HG03064 (cell line): ENCODE data around the gene TNRC6C.

ENCODE experiments used
- ATAC-seq: cut with Tn5 transposase; IDR thresholded peaks from one replicate; pipeline ENCODE4 v1.9.1; 2021; ENCODE audit warnings: low read depth; ENCODE audit not compliant: unreplicated experiment

TNRC6C gene

DNA sequence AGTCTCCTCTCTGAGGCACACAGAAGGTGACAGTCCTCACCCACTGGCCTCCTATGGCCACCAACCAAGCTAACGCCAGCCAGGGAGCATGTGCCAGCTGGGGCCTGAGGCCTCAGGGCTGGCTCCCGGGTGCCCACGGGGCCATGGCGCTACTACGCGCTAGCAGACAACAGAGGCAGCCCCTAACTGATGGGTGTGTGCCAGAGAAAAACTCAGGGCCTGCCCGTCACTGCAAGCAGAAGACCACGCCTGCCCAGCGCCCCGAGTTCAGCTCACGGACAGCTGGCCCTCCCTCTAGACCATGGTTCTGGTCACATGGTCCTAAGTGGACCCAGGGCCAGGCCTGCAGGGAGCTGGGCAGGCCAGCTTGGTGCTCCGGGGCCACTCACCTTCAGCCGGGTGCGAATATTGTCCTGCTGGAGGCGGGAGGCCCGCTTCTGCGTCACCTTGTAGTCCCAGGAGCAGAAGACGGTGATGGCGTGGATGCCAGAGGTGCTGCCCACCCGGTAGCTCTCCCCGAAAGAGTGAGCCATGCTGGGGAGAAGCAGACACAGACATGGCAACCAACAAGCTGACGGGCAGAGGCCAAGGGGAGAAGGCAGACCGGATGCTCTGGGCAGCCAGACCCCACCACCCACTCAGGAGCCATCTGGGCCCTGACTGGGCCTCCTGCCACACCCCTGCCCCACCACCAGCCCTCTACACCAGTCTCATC lies 163.9 kb downstream of the TNRC6C start:
- no peak for ATAC-seq

DNA sequence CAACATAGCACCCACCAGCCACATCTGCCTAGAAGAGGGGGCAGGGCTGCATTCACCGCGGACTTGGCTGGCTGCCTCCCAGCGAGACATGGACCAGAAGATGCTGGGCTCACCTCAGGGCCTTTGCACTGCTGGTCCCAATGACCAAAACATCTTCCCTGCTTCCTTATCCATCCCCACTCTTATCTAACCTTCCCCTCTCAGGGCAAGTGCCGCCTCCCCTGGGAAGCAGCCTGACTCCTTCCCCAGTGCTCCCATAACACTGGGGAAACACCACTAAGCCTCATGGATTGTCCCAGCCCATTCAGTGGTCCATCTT lies 164.4 kb downstream of the TNRC6C start:
- no peak for ATAC-seq

DNA sequence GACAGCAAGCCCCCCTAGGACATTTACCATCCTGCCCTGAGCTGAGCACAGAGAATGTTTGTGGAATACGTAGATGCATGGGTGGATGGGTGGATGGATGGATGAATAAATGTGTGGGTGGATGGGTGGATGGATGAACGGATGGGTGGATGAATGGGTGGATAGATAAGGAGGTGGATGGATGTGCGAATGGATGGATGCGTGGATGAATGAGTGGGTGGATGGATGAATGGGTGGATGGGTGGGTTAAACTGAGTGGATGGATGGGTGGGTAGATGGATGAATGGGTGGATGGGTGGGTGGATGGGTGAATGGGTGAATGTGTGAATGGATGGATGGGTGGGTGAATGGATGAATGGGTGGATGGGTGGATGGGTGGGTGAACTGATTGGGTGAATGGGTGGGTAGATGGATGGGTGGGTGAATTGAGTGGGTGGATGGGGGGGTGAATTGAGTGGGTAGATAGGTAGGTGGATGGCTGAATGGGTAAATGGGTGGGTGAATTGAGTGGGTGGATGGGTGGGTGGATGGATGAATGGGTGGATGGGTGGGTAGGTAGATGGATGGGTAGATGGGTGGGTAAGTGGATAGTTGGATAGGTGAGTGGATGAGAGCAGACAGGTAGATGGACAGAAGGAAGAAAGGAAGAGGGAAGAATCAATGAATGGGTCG lies 164.9 kb downstream of the TNRC6C start:
- no peak for ATAC-seq

GRCh38 chr17:78124081-78124835 lies 165.8 kb downstream of the TNRC6C start:
- ATAC-seq: no peak

GRCh38 chr17:78124836-78125137 lies 166.3 kb downstream of the TNRC6C start:
- ATAC-seq: no peak

DNA sequence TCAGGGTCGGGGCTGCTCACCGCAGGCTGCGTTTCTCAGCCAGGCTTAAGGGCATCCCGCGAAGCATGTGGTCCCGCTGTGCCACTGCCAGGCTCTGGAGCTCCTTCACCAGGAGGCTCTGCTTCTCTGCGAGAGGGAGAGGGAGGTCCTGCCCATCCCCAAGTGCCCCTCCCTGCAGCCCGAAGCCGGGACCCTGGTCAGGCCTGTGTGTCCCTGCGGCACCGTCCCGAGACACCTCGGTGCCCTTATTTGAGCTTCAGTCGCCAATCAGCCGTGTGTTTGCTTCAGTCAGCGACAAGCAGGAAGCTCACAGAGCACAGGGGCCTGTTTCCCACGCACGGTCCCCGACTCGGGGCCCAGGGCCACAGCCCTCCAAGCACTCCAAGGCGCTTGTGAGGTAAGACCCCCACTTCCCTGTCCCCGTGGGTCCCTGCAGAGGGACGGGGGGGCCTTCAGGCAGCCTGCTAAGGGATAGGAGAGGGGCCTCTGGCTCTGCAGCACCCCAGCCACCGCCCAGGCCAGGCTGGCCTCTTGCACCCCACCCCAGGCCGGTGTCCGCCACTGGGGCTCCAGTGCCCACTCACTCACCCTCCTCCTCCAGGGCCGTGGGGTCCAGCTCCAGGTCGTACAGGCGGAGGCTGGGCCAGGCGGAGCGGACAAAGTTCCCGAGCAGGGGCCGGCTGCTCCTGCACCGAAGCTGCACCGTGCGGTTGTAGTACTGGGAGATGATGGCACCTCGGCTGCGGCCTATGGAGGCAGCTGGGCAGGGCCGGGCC lies 166.8 kb downstream of the TNRC6C start:
- ATAC-seq: no peak

- no peak for ATAC-seq
Measured at GRCh38 chr17:78125976-78126894, 167.7 kb downstream of the TNRC6C start.

- ATAC-seq: no peak
Measured at GRCh38 chr17:78126895-78127238, 168.4 kb downstream of the TNRC6C start.

DNA sequence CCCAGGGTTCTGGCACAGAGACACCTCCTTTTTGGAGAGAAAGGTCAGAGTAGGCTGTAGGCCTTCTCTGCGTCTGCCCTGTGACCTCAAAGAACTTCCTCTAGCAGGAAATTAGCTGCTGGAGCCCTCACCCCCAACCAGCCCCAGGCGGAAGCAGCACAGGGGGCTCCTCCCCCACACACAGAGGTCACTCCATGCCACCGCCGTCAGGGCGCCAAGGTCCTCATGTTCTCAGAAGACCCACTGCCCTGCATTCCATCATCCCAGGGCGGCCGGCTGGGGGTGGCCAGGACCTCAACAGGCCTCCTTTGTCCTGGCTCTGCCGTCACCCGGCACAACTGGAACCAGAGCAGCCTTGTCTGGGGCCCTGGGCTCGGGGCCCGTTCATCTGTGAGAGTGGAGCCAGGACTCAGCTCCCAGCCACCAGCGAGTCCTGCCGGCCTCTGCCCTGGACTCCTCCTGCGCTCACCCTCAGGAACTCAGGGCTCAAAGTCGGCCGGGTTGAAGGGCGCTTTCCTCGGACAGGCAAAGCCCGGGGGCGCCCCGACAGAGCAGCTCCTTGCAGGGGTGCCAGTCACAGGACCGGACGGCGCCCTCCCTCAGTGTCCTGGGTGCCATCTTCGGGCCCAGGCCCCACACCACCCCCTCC lies 168.9 kb downstream of the TNRC6C start:
- ATAC-seq: no peak

DNA sequence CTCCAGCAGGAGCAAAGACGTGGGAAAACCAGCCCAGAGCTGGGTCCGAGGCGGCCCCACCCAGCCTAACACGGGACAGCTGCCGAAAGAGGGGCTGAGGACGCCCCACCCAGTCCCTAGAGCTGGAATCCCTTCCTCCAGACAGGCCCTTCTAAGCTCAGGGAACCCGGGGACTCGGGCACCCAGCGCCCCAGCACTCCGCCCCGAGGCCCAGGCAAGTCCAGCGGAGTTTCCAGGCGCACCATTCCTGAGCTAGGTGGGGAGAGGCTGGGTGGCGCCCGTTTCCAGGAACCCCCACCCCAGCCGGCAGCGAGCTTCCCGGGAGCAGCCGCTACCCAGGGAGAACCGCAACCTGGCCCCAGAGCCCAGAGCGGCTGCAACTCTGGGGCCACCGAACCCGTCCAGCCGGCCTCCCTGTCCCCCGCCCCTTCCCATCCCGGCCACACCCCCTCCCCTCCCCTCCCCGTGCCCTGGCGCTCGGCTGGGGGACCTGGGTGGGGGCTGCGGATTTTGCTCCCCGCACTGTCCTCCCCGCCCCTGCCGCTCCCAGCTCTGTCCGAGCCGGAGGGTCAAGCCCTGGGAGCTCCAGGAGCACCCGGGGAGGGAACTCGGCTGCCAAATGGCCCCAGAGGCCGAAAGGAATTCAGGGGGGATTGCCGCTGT lies 169.5 kb downstream of the TNRC6C start:
- ATAC-seq: no peak

DNA sequence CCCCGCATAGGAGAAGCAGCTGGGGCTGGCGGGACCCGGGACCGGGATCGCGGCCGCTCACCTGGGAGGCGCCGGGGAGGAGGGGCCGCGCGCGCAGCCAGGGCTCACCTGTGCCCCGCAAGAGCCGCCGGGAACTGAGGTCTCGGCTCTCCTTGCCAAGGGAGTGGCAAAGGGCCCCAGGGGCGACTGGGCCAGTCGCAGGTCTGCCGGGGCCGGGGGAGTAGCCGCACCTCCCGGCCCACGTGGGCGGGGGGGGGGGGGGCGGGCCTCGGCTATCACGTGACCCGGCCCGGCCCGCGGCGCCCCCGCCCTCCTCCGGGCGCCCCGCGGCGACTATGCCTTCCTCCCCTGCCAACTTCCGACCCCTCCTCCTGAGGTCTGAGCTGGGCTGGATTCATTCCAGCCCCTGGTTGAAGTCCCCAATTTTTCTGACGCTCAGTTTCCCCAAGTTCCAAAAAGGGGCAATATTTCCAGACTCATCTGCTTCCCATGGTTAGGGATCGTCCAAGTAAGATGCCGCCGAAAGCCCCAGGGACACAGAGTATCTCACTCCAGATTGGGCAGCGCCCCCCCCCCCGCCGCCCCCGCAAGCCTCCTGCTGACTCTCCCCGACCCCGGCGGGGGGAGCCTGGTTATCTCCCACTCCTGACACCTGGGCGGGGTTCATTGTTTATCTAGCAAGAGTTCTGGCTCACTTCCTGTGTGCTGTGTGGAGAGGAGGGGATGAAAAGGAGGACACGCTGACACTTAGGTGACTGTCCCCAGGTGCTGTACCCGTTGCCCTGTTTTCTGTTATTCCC lies 170.2 kb downstream of the TNRC6C start, which contains the start of gene TMC6:
TSS of gene TMC6 (minus strand) at position 205 of the 800 bp plus-strand sequence. CDS start 1,923 bp downstream, outside the sequence.
- ATAC-seq: no peak

DNA sequence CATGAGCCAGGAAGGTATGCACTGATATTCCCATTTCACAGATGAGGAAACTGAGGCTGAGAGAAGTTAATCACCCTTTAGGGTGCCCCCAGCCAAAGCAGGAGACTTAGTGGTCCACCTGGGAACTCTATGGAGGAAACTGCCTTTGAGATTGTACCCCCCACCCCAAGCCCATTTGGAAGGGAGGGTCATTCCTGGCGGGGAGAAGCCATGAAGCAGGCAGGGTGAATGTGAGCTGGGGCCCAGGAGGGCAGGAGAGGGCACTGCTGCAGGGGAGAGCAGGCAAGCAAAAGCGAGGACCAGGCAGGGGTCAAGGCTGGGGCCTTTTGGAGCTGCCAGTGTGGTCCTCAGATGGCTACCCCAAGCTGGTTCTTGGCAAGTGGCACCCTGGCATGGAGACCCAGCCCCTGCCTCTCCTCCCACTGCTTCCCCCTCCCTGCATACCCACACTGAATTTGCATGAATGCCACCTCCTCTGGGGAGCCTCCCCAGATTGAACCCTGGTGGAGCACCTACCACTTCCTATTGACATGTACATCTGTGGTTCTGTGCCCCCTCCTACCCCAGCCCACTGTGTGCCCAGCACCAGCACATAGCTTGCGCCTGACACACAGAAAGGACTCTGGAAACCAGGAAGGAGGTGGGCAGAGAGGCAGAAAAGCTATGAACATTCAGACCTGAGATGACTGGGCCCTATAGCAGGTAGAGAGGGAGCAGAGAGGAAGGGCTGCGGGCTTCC lies 171.0 kb downstream of the TNRC6C start:
- no peak for ATAC-seq

GRCh38 chr17:78130090-78130436 lies 171.6 kb downstream of the TNRC6C start:
- no peak for ATAC-seq

DNA sequence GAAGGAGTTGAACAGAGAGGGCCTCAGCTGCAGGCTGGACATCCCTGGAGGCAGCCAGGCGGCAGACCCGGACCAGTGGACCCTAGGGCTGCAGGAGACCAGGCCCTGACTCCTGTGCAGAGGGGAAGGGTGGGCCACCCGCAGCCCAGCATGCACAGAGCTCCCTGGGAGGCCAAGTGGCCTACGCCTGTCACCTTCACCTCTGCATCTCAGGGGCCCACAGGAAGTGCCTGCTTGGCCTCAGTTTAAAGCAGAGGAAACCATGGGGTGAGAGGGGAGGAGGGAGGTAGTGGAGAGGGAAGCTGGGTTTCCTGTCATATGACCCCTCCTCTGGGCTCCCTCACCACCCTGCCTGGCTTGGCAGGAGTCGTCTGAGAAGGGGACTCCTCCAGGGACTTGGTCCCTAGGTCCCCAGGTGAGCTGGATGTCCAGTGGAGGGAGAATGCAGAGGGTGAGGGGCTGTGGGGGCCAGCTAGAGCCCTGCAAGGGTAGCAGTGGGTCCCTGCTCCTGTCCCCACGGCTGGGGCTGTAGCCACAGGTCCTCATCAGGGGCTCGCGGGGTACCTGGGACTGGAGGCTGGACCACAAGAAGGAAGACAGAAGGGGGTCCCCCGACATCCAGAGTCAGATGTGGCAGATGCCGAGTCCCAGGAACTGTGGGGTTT lies 172.1 kb downstream of the TNRC6C start, which contains the start of gene TMC8:
TSS of gene TMC8 (plus strand) at position 335 of the 665 bp plus-strand sequence. CDS start 818 bp downstream, outside the sequence.
- ATAC-seq: no peak

- ATAC-seq: no peak
Measured at GRCh38 chr17:78131172-78132083, 172.9 kb downstream of the TNRC6C start.

GRCh38 chr17:78132084-78132676 lies 173.7 kb downstream of the TNRC6C start:
- no peak for ATAC-seq
